Kidney (tissue), 14 donors: ENCODE data around the gene SLC5A8. TPM values are rescaled to one million over a fixed set of nuclear protein-coding genes. Genes with fewer than 3 reads are reported as not detected.

Experiments
- DNase-seq, 5 donors: peaks; one replicate each; pipeline ENCODE4 v3.0.0-alpha.2; 2013 to 2020
- FAIRE-seq: peaks from 2 replicates; lab custom pipeline; 2012; peaks lifted over from hg19 to GRCh38; lab: Jason Lieb, UNC
- H3K27ac ChIP-seq, 2 donors: one replicate each; pipeline ENCODE4 v1.7.0; 2013; ENCODE audit warnings: low read depth in 2 of 2, low read length in 2 of 2, inconsistent platforms in 1 of 2
- H3K27me3 ChIP-seq: one replicate; pipeline ENCODE4 v1.7.1; 2013; ENCODE audit warnings: low read length, inconsistent platforms; ENCODE audit not compliant: control insufficient read depth, insufficient read depth
- H3K36me3 ChIP-seq, 3 donors: one replicate each; pipeline versions ENCODE4 v1.7.0 to v1.7.1; 2013; ENCODE audit warnings: low read length in 3 of 3, control low read depth in 1 of 3, inconsistent platforms in 1 of 3; ENCODE audit not compliant: insufficient read depth in 3 of 3, control insufficient read depth in 2 of 3
- H3K4me1 ChIP-seq, 3 donors: one replicate each; pipeline versions ENCODE4 v1.7.0 to v1.7.1; 2013; ENCODE audit warnings: low read length in 3 of 3, inconsistent platforms in 1 of 3, low read depth in 1 of 3; ENCODE audit not compliant: control insufficient read depth in 2 of 3, insufficient read depth in 2 of 3
- H3K4me3 ChIP-seq, 3 donors: one replicate each; pipeline versions ENCODE4 v1.7.0 to v1.8.1; 2013; ENCODE audit warnings: low read length in 3 of 3, control low read depth in 1 of 3, inconsistent platforms in 1 of 3
- H3K9ac ChIP-seq, 3 donors: one replicate each; pipeline versions ENCODE4 v1.7.0 to v1.7.1; 2013; ENCODE audit warnings: low read length in 3 of 3, control low read depth in 1 of 3, inconsistent platforms in 1 of 3
- H3K9me3 ChIP-seq, 3 donors: one replicate each; pipeline versions ENCODE4 v1.7.0 to v1.7.1; 2013; ENCODE audit warnings: low read length in 3 of 3, control low read depth in 1 of 3, inconsistent platforms in 1 of 3; ENCODE audit not compliant: control insufficient read depth in 2 of 3, insufficient read depth in 1 of 3
- CTCF ChIP-seq: IDR thresholded peaks from 3 replicates; pipeline ENCODE4 v1.5.1; 2012; ENCODE audit warnings: mild to moderate bottlenecking, moderate library complexity, borderline replicate concordance; ENCODE audit not compliant: insufficient read depth; ENCODE audit errors: extremely low read depth
- intact Hi-C: fragments of 100-400 bp; cut with DNase I; formaldehyde crosslinking; loops from one replicate; pipeline ENCODE4 v1.11.1; 2022
- polyA plus RNA-seq: library from polyadenylated mRNA; stranded (reverse); fragments of 350-450 nt; fragmentation: Illumina TruSeq; extraction: RNeasy Lipid Tissue Mini Kit (QIAGEN cat#74804); gene quantifications from one replicate; pipeline ENCODE4 v1.2.3, GENCODE V29; 2014; ENCODE audit warnings: low read depth, low replicate concordance; ENCODE audit not compliant: insufficient read depth
- total RNA-seq: library from RNA; stranded (reverse); fragmentation: NEBNext Ultra II Directional; extraction: Animal tissue kit (Norgen Biotek cat#: 25700); gene quantifications from one replicate; pipeline ENCODE4 v1.2.1, GENCODE V29; 2021
- donor health status: control.
- donor health status: control.
- donor health status: control.
- donor health status: control.
- donor health status: control.
- donor health status: DM: yes; HTN: yes; CAD: no.
- donor health status: Normal renal cell carcinoma (clear cell type).

SLC5A8 gene
- total and polyA plus RNA-seq, 2 donors from 2014 or later, result 1.6 to 2.7 TPM

GRCh38 chr12:101107032-101107763, 102.8 kb downstream of the SLC5A8 start:
- DNase-seq, result no peak
- no peak for TF ChIP-seq CTCF
- Histone ChIP-seq H3K4me1 (no peaks in the 10 kb centered on the region), H3K36me3 (no peaks in the 10 kb centered on the region), H3K9ac (no peak overlapping the region), H3K4me3 (no peak overlapping the region), H3K9me3 (peaks cover 0 to 2% (median 0%) of the 10 kb centered on the region in 3 donors), H3K27me3 (no peaks in the 10 kb centered on the region), H3K27ac (no peak overlapping the region)
- intact Hi-C loops, result no loop called here
- no peak for FAIRE-seq

Other genes with a start within 250 kb of the SLC5A8 start
- 15.5 TPM for gene UTP20, start 69.9 kb upstream of the SLC5A8 start, total RNA-seq
- gene UTP20, start 69.9 kb upstream of the SLC5A8 start, polyA plus RNA-seq, result 2.5 TPM
- 100 TPM for gene ARL1, start 197.5 kb upstream of the SLC5A8 start, total RNA-seq
- 84.9 TPM for gene ARL1, start 197.5 kb upstream of the SLC5A8 start, polyA plus RNA-seq